OCI-LY1 (cell line): ENCODE data around the gene FSTL3.

Source experiments
- H2AFZ ChIP-seq: fragments of 200-600 bp; sonication (generic), shearing (Covaris generic); 2 replicates; pipeline ENCODE4 v1.6.0; 2014; ENCODE audit warnings: antibody characterized with exemption, mild to moderate bottlenecking, low read length
- H3F3A ChIP-seq: fragments of 200-600 bp; sonication (generic), shearing (Covaris generic); 2 replicates; pipeline ENCODE4 v1.6.0; 2014; ENCODE audit warnings: mild to moderate bottlenecking, antibody characterized with exemption, low read length, moderate library complexity; ENCODE audit not compliant: insufficient read depth
- H3K27ac ChIP-seq: fragments of 200-600 bp; sonication (generic); 2 replicates; pipeline ENCODE4 v1.5.1; 2014; ENCODE audit warnings: low read length, mixed run types, mild to moderate bottlenecking, low read depth; ENCODE audit not compliant: poor library complexity, severe bottlenecking
- H3K27me3 ChIP-seq: fragments of 200-600 bp; sonication (generic); 2 replicates; pipeline ENCODE4 v1.6.0; 2014; ENCODE audit warnings: antibody characterized with exemption, mild to moderate bottlenecking, low read length, moderate library complexity; ENCODE audit not compliant: insufficient read depth
- H3K36me3 ChIP-seq: fragments of 200-600 bp; sonication (generic); 2 replicates; pipeline ENCODE4 v1.6.1; 2014; ENCODE audit warnings: mild to moderate bottlenecking, antibody characterized with exemption, low read length, moderate library complexity, mixed read lengths; ENCODE audit not compliant: insufficient read depth
- H3K4me1 ChIP-seq: fragments of 200-600 bp; sonication (generic); 2 replicates; pipeline ENCODE4 v1.5.1; 2014; ENCODE audit warnings: mild to moderate bottlenecking, low read length, moderate library complexity; ENCODE audit not compliant: insufficient read depth, severe bottlenecking
- H3K4me2 ChIP-seq: fragments of 200-600 bp; sonication (generic), shearing (Covaris generic); 2 replicates; pipeline ENCODE4 v1.6.1; 2014; ENCODE audit warnings: low read length
- H3K4me3 ChIP-seq: fragments of 200-600 bp; sonication (generic); 2 replicates; pipeline ENCODE4 v1.5.1; 2014; ENCODE audit warnings: low read length, low read depth, mild to moderate bottlenecking, mixed read lengths; ENCODE audit not compliant: poor library complexity, severe bottlenecking
- H3K79me2 ChIP-seq: fragments of 200-600 bp; shearing (Covaris generic); 2 replicates; pipeline ENCODE4 v1.6.1; 2016; ENCODE audit warnings: mixed run types, low read length, mixed read lengths; ENCODE audit not compliant: insufficient read depth
- H3K9ac ChIP-seq: fragments of 200-600 bp; sonication (generic), shearing (Covaris generic); 2 replicates; pipeline ENCODE4 v1.6.1; 2014; ENCODE audit warnings: mild to moderate bottlenecking, low read length, mixed read lengths
- H3K9me2 ChIP-seq: fragments of 200-600 bp; sonication (generic), shearing (Covaris generic); 2 replicates; pipeline ENCODE4 v1.6.1; 2014; ENCODE audit warnings: low read depth, mild to moderate bottlenecking, low read length, mixed read lengths
- H3K9me3 ChIP-seq: fragments of 200-600 bp; shearing (Covaris generic); 2 replicates; pipeline ENCODE4 v1.6.1; 2014; ENCODE audit warnings: low read length, mixed read lengths
- H4K20me1 ChIP-seq: fragments of 200-600 bp; sonication (generic), shearing (Covaris generic); 2 replicates; pipeline ENCODE4 v1.6.0; 2016; ENCODE audit warnings: mild to moderate bottlenecking, low read length; ENCODE audit not compliant: insufficient read depth
- CTCF ChIP-seq: fragments of 200-600 bp; sonication (generic), shearing (Covaris generic); IDR thresholded peaks from 2 replicates; pipeline ENCODE4 v1.5.1; 2017; ENCODE audit warnings: mild to moderate bottlenecking, antibody characterized with exemption, low read length, moderate library complexity, mixed read lengths
- EZH2 ChIP-seq: fragments of 200-600 bp; sonication (generic), shearing (Covaris generic); IDR thresholded peaks from 2 replicates; pipeline ENCODE4 v1.8.0; 2017; ENCODE audit warnings: borderline replicate concordance, mixed run types, mild to moderate bottlenecking, antibody characterized with exemption, low read length, moderate library complexity, mixed read lengths

FSTL3 gene

GRCh38 chr19:709196-709964, 33.2 kb downstream of the FSTL3 start:
- Histone ChIP-seq H3K4me2 (no peak overlapping the region), H3K4me1 (no peaks in the 10 kb centered on the region), H3K4me3 (no peak overlapping the region), H4K20me1 (no peaks in the 10 kb centered on the region), H2AFZ (no peak overlapping the region), H3F3A (no peaks in the 10 kb centered on the region), H3K9me2 (no peaks in the 10 kb centered on the region), H3K36me3 (no peaks in the 10 kb centered on the region), H3K27ac (no peak overlapping the region), H3K79me2 (no peaks in the 10 kb centered on the region), H3K27me3 (peaks cover 4% of the 10 kb centered on the region; the same call in 1 of the 2 replicates), H3K9ac (no peak overlapping the region), H3K9me3 (no peaks in the 10 kb centered on the region)
- no peak for TF ChIP-seq CTCF
- no peak for TF ChIP-seq EZH2

GRCh38 chr19:709965-710571, 33.9 kb downstream of the FSTL3 start:
- TF ChIP-seq EZH2 (no peak), CTCF (no peak)
- Histone ChIP-seq H3K4me2 (no peak overlapping the region), H3K9ac (no peak overlapping the region), H3K36me3 (no peaks in the 10 kb centered on the region), H3K4me3 (no peak overlapping the region), H3K9me3 (no peaks in the 10 kb centered on the region), H2AFZ (no peak overlapping the region), H3F3A (no peaks in the 10 kb centered on the region), H3K4me1 (no peaks in the 10 kb centered on the region), H3K27ac (no peak overlapping the region), H3K9me2 (no peaks in the 10 kb centered on the region), H4K20me1 (no peaks in the 10 kb centered on the region), H3K79me2 (no peaks in the 10 kb centered on the region), H3K27me3 (peaks cover 8% of the 10 kb centered on the region; the same call in 1 of the 2 replicates)

- Histone ChIP-seq H3K4me3 (no peak overlapping the region), H3K27ac (no peak overlapping the region), H3K9me3 (no peaks in the 10 kb centered on the region), H3K9me2 (no peaks in the 10 kb centered on the region), H4K20me1 (no peaks in the 10 kb centered on the region), H3F3A (no peaks in the 10 kb centered on the region), H3K79me2 (no peaks in the 10 kb centered on the region), H3K27me3 (peaks cover 14% of the 10 kb centered on the region; the same call in 1 of the 2 replicates), H3K36me3 (no peaks in the 10 kb centered on the region), H3K4me1 (no peaks in the 10 kb centered on the region), H2AFZ (no peak overlapping the region), H3K4me2 (no peak overlapping the region), H3K9ac (no peak overlapping the region)
- TF ChIP-seq EZH2: no peak
- no peak for TF ChIP-seq CTCF
Measured at GRCh38 chr19:710767-711166, 34.6 kb downstream of the FSTL3 start.
